ENCODE results near the gene ZNF384.

The ZNF384 gene

GRCh38 chr12:6635856-6636531 is 53.2 kb downstream of the ZNF384 start, which contains the start of gene LPAR5:
LPAR5 (minus strand) TSS chr12:6635959; CDS start chr12:6621248, 14,711 bp downstream.
- peak; percentile 29 for DNase-seq (ENCODE audit: low read depth)
- TF ChIP-seq, protein P1, sequence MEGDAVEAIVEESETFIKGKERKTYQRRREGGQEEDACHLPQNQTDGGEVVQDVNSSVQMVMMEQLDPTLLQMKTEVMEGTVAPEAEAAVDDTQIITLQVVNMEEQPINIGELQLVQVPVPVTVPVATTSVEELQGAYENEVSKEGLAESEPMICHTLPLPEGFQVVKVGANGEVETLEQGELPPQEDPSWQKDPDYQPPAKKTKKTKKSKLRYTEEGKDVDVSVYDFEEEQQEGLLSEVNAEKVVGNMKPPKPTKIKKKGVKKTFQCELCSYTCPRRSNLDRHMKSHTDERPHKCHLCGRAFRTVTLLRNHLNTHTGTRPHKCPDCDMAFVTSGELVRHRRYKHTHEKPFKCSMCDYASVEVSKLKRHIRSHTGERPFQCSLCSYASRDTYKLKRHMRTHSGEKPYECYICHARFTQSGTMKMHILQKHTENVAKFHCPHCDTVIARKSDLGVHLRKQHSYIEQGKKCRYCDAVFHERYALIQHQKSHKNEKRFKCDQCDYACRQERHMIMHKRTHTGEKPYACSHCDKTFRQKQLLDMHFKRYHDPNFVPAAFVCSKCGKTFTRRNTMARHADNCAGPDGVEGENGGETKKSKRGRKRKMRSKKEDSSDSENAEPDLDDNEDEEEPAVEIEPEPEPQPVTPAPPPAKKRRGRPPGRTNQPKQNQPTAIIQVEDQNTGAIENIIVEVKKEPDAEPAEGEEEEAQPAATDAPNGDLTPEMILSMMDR (conservative IDR thresholded peaks at IDR 0.05; ENCODE audit: control insufficient read depth, insufficient read depth, low read depth, low read length), result no peak
- H3K4me3 ChIP-seq (ENCODE audit: control insufficient read depth, low read depth, low read length), result no peak within 1 kb of the TSS

DNA sequence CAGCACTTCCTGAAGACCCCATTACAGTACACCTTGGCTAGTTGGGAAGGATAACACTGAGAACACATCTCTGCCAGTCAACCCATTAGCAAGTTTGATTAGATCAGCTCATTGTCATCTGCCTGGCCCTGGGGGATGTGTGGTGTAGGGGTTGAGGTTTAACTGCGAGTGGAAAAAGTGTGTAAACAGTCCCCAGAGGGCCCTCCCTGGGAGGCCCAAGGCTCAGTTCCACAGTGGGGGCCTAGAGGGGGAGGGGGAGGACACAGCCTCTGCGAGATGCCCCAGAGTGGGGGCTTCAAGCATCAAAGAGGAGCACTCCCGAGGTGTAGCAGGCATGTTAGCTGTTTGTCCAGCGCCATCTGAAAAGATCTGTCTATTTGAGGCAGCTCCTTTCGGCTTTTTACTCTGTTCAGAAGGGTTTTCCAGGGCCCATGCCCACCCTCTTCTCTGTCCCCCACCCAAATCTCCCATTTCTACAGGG is 53.8 kb downstream of the ZNF384 start:
- TF ChIP-seq, protein P1 (conservative IDR thresholded peaks at IDR 0.05; ENCODE audit: control insufficient read depth, insufficient read depth, low read depth, low read length), result no peak
- H3K4me3 ChIP-seq (ENCODE audit: control insufficient read depth, low read depth, low read length), result no peak overlapping the region
- no peak for DNase-seq (ENCODE audit: low read depth)

DNA sequence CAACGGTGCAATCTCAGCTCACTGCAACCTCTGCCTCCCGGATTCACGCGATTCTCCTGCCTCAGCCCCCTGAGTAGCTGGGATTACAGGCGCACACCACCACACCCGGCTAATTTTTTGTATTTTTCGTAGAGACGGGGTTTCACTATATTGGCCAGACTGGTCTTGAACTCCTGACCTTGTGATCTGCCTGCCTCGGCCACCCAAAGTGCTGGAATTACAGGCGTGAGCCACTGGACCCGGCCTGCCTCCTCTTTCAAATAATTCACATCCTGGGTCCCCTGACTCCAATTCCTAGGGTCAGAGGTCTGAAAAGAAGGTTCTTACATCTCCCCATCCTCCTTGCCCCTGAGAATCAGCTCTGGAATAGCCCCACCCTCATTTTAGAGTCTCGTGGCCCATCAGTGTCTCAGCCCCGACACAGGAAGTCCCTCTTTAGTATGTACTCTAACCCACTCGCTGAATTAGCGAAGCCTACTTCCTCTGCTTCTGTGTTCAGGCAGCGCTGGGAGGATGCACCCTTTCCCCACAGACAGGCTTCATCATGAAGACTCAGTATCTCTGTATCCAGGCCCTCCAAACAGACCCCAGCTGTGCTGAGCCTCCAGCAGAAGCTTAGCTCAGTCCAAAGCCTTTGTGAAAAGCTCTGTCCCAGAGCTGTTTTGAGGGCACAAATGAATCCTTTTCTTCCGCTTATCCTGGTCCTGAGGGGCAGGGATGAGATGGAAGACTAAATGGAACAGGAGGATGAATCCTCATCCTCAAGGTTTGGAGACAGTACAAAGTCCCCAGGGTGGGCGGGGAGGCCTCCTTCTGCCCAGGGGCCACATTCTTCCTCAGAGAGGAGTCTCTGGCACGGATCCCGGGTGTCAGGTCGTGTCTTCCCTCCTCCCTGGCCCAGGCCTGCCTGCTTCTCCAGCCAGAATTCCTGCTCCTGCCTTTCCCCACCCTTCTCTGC is 56.9 kb downstream of the ZNF384 start:
- no peak overlapping the region for H3K4me3 ChIP-seq (ENCODE audit: control insufficient read depth, low read depth, low read length)
- TF ChIP-seq, protein P1 (conservative IDR thresholded peaks at IDR 0.05; ENCODE audit: control insufficient read depth, insufficient read depth, low read depth, low read length), result no peak
- DNase-seq (ENCODE audit: low read depth), result no peak

DNA sequence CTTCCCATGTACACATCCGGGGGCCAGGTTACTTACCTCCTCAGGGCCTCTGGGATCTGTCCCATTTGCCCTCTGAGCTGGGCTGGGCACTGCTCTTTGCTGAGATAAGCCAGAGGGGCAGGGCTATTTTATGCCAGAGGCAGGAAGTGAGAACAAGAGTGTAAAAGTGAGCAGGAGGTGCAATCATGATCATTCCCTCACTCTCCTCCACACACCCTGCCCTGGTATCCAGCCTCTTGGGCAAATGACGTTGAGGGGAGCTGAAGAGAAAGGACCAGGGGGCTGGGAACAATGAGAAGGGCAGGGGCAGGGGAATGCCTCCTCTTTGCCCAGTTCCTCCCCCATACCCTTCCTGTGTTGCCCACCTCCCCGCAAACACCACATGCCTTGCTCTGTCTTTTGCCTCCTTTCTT is 57.6 kb downstream of the ZNF384 start:
- H3K4me3 ChIP-seq (ENCODE audit: control insufficient read depth, low read depth, low read length), result no peak overlapping the region
- DNase-seq (ENCODE audit: low read depth), result no peak

DNA sequence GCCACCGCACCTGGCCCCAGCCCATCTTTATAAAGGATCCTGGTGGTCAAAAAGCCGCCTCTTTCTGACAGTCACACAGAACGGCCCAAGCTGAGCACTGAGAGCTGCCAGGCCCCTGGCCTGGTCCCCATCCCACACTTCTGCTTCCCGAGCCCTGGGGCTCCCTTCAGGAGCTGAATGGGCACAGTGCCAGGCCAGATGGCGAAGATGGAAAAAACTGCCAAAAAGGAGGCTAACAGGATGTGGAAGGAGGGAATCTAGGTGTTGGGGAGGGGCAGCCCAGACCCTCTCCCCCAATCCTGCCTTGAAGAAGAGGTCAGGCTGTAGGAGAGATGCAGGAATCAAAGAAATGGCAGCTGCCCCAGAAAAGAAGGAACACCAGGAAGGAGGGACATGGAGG is 58.4 kb downstream of the ZNF384 start:
- H3K4me3 ChIP-seq (ENCODE audit: control insufficient read depth, low read depth, low read length), result no peak overlapping the region
- DNase-seq (ENCODE audit: low read depth), result no peak
- TF ChIP-seq, protein P1 (conservative IDR thresholded peaks at IDR 0.05; ENCODE audit: control insufficient read depth, insufficient read depth, low read depth, low read length), result no peak

More for the DNA sequence above, 57.6 kb downstream of the ZNF384 start:
- TF ChIP-seq, protein P1 (conservative IDR thresholded peaks at IDR 0.05; ENCODE audit: control insufficient read depth, insufficient read depth, low read depth, low read length), result no peak

- DNase-seq (ENCODE audit: low read depth), result no peak
- TF ChIP-seq, protein P1 (conservative IDR thresholded peaks at IDR 0.05; ENCODE audit: control insufficient read depth, insufficient read depth, low read depth, low read length), result no peak
- H3K4me3 ChIP-seq (ENCODE audit: control insufficient read depth, low read depth, low read length), result no peak overlapping the region
Observed at GRCh38 chr12:6627616-6628015, 61.6 kb downstream of the ZNF384 start.

Data from fibroblast of mammary gland (primary cell).